HG03460 (cell line): ENCODE measurements around the gene ATF5.
"Not testable (repeated sequence)": the region's sequence is repeated elsewhere in the genome, so short reads cannot be mapped to it uniquely, and the experiment has no call there.

Source experiments
- ATAC-seq: cut with Tn5 transposase; IDR thresholded peaks from one replicate; pipeline ENCODE4 v1.9.1; 2021; ENCODE audit not compliant: unreplicated experiment

Gene ATF5

DNA sequence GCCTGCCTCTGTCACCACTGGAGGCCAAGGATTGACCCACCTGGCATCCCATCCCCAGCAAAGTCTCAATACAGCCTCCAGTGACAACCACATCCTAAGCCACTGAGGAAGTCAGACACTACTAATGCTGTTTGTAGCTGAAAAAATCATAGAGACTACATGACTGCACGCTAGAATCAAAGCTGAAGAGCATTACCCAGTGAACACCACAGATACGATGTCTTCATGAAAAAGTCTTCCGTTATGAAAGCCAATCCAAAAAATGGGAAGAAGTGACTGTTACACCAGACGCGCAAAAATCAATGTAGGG, 11.4 kb downstream of the ATF5 start:
- ATAC-seq: no peak

DNA sequence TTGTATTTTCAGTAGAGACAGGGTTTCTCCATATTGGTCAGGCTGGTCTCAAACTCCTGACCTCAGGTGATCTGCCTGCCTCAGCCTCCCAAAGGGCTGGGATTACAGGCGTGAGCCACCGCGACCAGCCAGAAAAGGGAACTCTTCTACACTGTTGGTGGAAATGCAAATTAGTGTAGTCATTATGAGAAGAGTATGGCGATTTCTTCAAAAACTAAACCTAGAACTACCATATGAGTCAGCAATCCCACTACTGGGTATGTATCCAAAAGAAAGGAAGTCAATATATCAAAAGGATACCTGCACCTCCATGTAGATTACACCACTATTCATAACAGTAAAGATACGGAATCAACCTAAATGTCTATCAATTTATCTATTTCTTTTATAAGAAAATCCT, 15.6 kb downstream of the ATF5 start:
- ATAC-seq: not testable (repeated sequence)

DNA sequence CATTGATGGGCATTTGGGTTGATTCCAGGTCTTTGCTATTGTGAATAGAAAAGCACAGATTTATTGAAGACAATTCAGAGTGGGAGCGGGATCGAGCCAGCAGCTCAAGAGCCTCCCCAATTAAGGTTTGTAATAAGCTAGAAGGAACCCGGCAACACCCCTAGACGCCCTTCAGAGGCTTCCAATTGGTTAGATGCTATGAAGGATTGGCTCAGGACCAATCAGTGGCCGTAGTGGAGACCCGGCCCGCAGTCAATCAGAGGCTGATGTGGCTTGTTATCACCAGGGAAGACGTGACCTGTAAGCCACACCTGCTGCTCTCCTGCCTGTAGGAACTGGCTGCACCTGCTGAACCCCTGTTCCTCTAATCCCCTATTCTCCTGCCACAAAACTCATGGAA, 17.4 kb downstream of the ATF5 start:
- no peak for ATAC-seq

DNA sequence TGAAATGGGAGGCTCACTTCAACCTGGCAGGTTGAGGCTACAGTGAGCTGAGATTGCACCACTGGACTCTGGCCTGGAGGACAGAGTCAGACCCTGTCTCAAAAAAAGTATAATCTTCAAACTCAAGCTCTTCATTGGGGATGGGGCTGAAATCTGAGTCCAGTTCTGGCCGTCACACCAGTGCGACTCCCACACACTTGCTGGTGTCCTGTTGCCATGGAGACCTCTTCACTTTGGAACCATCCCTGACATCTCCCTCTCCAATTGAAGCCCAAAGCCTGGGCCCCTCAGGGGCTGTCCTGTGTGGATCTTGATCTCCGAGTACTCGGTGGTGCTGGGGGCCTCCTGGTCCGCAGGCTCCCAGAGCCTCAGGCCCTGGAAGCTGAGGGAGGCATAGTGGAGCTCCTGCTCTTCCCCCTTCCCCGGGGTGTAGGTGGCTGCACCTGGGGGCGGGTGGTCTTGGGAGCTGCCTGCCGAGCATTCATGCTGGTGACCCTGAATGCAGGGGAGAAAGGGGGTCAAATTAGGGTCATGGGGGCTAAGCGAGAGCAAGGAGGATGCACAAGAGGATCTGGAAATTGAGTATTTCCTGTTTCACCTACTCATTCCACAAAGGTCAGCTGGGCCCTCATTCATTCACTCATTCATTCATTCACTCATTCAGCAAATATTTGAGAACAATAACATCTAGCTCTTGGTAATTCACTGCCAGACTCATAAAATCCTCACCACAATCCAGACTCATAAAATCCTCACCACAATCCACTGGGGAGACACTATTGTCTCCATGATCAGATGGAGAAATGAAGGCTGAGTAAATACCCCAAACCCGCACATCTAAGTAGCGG, 21.0 kb downstream of the ATF5 start:
- ATAC-seq: no peak

DNA sequence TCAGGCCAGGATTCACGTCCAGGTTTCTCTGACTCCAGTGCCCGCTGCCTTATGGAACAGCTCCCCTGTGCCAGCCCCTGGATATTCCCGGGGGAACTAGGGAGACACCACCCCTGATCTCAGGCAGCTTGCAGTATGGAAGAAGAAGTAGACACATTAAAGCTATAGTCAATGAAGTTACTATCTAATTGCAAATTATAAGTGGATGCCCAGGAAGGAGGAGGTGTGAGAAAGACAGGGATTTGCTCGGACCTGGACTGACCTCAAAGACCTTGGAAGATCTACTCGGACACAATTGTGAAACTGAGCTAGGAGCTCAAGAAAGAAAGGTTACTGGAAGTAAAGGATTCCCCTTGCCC, 21.6 kb downstream of the ATF5 start:
- no peak for ATAC-seq

DNA sequence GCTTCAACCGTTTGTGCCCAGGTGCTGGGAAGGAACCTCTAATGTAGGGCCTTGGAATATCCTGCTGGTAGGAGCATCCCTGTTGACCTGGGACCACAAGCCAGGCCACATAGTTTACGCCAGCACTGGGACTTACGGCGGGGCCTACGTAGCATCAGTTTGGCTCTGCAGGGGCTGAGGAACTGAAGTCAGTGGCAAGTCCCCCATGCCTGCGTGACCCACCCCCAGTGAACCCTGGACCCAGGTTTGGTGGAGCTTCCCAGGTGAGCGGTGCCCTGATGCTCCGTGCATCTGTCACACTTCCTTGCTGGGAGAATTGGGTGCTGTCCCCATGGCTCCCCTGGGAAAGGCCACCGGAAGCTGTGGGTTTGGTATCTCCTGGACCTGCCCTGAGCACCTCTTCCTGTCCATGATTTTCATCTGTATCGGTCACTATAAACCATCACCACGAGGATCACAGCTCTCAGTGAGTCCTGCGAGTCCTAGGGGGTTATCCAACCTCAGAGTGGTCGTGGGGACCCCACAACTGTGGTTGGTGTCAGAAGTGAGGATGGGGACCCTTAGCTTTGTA, 22.0 kb downstream of the ATF5 start:
- ATAC-seq: no peak

DNA sequence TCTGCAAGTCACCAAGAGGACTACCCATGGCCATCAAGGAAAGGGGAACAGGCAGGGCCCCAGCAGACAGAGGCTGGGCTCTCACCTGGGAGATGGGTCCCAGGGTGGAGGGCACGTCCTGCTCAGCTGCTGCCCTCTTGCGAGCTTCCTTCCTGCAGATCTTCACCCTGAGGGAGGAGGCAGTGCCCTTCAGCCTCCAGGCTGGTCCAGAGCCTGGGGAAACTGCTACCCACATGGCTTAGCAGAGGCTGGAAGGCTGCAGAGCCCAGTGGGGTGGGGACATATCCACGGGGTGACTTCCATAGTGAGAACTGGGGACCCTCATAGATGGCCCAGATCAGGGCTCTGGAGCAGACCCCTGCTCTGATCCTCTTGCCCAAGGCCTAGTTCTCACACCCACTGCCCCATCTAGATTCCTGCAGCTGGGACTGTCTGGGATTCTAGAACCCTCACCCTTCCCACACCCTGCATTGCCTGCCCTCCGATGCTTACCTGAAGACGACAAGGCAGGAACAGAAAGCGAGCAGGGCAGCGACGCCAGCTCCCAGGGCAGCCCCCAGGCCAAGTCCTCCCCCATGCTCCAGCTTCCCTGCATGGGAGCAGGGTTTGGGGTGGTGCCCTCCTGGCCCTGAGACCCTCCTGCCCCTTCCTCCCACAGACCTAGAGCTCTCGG, 22.9 kb downstream of the ATF5 start:
- ATAC-seq: no peak

DNA sequence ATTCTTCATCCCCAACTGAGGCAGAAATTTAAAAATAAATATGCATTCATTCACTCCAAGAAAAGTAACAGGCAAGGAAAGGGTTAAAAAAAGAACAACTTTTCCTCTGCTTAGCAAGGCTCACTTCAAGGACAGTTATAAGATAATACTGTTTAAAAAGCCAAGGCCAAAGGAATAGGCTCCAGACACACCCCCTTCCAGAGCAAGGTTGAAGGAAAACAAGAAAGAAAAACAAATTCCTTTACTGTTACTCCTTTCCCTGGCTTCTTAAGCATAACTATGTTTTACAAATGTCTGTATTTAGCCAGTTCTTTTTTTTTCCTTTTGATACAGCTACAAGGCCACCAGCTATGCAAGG, 23.5 kb downstream of the ATF5 start:
- ATAC-seq: no peak

DNA sequence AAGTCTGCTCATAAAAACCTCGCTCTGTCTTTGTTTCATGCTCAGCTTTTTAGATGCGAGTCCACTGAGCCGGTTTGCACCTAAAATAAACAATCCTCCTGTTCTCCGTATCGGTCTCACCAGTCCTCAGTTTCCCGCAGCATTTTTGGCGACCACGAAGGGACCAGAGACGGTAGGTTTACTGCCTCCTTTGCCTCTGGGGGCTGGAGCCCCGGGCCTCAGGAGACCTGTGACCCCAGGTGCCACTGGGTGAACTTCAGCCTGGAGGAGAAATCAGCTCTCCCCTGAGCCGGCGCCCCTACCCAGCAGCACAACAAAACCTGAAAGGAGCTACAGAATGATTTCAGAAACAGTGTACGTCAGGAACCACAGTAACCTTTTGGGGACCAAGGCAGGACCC, 23.9 kb downstream of the ATF5 start:
- ATAC-seq: no peak

DNA sequence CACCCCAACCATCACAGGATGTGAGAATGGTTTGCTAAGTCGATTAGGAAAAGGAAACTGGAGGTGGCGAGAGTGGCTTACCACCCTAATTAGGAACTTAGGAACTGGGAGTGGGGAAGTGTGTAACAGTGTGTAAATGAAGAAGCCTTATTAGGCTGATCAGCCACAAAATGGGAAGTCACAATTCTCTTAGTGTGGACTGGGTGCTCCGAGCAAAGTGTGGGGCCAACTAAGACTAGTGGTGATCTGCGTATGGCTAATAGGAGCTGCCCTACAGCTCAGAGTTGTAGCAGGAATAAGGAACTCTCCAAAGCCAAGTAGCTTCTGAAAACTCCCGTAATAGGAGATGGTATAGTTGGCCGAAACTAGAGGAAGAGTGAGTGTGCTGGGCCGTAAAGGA, 24.4 kb downstream of the ATF5 start:
- ATAC-seq: no peak

DNA sequence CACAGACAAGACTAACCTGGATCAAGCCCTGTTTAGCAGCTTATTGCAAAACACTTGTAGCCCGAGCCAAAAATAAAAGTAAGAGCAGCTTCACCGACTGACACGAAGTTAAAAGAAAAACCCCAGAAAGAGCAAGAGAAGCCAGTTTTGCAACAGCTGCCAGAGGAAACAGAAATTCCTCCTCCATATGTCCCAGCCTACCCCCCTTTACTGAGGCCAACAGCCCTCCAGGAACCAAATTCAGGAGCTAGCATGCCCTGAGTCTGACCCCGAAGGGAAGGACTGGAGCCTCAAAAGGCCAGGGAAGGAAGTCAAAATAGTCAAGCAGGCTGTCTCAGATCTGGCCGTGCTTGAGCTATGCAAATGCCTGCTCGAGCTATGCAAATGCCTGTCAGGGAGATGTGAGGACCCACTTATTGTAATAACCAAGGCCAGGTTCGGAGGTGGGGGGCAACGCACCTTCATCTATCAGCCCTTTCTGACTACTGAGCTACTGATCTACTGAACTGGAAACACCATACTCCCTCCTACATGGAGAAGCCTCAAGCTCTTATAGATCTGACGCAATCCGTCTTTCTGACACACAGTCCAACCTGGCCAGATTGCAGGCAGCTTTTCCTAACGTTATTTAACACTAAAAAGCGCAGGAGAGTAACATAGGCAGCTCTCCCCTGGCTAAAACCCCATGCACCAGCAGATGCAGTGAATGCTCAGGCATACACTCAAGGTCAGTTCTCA, 25.3 kb downstream of the ATF5 start:
- ATAC-seq: no peak

DNA sequence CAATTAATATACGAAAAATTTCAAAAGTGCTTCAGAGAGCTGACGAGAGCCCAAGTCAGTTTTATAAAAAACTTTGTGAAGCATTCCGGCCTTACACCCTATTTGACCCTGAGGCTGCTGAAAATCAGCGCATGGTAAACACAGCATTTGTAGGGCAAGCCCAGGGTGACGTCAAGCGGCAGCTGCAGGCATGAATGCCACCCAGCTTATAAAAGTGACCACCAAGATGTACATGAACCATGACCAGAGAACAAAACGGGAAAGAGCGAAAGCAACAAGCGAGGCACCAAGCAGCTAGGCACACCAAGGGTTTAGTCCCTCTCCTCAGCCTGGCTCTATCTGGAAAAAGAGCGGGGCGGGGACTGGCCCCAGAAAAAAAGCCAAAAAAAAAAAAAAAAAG, 25.9 kb downstream of the ATF5 start:
- no peak for ATAC-seq

DNA sequence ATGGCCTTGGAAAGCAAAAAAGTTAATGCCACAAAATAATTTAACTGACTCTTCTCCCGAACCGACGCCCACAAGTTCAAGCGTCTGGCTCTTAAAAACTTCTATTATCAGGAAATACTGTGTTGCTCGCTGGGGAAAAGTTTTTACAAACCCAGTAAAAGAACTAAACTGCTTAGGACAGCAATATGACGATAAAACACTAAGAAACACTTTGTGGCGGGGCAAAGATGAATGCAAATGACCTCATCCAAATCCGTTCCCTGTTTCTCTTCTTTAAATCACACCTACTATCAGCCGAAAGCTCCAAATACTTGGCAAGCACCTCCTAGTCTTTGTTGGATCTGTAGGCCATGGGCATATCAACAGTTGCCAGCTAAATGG, 27.1 kb downstream of the ATF5 start:
- no peak for ATAC-seq

DNA sequence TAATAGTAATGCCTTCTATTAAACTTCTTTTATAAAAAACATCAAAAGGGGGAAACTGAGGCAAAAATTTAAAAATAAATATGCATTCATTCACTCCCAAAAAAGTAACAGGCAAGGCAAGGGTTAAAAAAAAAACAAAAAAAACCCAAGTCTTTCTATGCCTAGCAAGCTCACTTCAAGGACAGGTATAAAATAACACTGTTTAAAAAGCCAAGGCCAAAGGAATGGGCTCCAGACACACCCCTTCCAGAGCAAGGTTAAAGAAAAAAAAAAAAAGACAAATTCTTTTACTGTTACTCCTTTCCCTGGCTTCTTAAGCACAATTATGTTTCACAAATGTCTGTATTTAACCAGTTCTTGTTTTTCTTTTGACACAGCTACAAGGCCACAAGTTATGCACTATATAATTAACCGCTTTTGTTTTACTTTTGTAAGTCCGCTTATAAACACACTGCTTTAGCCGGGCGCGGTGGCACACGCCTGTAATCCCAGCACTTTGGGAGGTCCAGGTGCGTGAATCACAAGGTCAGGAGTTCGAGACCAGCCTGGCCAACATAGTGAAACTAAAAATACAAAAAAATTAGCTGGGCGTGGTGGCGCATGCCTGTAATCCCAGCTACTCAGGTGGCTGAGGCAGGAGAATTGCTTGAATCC, 28.4 kb downstream of the ATF5 start:
- no peak for ATAC-seq

DNA sequence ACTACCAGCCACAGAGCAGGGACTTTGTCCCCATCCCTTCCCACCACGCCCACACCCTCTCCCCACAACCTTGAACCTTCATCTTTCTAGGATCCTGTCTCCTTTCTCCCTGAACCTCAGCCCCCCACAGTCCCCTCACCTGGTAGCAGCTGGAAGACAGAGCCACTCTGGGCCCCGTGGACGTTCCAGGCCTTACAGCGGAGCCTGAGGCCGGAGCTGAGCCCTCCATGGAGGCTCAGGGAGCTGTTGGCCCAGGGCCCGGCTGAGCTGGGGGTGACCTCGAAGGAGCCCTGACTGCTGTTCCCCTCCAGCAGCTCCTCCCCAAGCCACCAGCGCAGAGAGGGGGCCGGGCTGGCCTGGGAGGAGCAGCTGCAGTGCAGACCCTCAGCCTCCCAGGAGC, 29.1 kb downstream of the ATF5 start:
- not testable (repeated sequence) for ATAC-seq

DNA sequence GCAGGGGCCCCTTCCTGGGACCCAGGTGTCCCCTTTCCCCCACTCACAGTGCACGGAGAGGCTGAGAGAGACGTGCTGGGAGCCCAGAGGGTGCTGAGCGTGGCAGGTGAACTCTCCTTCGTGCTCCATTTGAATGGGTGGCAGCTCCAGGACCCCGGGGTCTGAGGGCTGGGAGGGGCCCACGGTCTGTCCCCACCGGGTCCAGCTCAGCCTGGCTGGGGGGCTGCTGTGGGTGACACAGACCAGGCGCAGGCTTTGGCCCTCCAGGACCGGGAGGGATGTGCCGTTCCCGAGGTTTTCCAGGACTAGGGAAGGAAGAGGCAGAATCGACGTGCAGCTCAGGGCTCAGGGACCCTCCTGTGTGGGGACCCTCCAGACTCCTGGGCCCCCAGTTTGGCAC, 29.6 kb downstream of the ATF5 start:
- ATAC-seq: not testable (repeated sequence)

DNA sequence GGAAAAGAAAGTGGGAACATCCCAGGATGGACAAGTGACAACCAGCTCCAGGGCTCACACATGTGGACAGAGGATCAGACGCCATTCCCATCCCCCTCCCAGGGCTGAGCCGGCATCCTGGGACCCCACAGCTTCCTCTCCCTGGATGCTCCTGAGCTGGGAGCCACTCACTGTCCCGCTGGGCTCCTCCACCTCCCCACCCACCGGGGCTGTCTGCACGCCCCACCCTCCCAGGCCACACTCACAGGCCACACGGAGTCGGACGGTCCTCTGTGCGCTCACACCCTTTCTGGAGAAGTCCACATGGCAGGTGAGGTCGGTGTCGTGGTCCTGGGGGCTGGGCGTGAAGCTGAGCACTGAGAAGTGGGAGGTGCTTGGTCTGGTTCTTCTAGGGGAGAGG, 30.9 kb downstream of the ATF5 start:
- not testable (repeated sequence) for ATAC-seq

DNA sequence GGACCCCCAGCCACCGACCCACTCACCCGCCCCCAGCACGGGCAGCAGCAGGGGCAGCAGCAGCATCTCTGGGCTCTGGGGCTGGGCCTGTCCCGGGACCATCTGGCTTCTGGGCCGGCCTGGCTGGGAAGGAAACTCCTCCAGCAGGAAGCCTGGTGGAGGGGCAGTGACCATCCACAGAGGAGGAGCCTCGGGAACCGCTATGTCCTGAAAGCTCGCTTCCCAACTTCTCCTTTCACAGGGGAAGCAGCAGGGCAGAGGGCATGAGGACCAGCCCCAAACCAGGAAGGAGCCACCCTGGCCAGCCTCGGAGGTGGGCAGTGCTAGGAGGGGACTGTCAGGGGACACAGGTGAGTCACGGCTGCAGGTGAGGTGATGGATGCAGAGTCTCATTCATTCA, 32.0 kb downstream of the ATF5 start, which contains the start of gene SIGLEC11:
Gene SIGLEC11, minus strand, starts transcription at position 193 of the 400 bp plus-strand sequence. Its CDS starts 91 bp downstream, at position 102.
- not testable (repeated sequence) for ATAC-seq

DNA sequence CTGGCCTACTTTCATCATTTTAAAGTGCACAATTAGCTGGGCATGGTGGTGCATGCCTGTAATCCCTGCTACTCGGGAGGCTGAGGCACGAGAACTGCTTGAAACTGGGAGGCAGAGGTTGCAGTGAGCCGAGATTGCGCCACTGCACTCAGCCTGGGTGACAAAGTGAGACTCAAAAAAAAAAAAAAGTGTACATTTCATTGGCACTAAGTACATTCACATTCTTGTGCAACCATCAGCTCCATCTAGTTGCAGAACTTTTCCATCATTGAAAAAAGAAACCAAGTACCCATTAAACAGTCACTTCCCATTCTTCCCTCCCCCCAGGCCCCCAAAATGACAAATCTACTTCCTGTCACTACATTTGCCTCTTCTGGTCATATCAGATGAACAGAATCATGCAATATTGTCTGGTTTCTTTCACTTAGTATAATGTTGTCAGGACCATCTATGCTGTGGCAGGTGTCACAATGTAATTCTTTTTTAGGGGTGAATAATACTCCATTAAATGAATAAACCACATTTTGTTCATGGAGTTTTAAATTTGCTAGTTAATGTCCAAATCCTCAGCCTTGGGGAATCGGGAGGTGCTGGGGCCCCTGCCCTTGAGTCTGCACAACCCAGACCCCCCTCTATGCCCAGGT, 39.4 kb downstream of the ATF5 start:
- no peak for ATAC-seq

DNA sequence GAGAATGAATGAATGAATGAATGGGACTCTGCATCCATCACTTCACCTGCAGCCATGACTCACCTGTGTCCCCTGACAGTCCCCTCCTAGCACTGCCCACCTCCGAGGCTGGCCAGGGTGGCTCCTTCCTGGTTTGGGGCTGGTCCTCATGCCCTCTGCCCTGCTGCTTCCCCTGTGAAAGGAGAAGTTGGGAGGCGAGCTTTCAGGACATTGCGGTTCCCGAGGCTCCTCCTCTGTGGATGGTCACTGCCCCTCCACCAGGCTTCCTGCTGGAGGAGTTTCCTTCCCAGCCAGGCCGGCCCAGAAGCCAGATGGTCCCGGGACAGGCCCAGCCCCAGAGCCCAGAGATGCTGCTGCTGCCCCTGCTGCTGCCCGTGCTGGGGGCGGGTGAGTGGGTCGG, 40.4 kb downstream of the ATF5 start:
- not testable (repeated sequence) for ATAC-seq

DNA sequence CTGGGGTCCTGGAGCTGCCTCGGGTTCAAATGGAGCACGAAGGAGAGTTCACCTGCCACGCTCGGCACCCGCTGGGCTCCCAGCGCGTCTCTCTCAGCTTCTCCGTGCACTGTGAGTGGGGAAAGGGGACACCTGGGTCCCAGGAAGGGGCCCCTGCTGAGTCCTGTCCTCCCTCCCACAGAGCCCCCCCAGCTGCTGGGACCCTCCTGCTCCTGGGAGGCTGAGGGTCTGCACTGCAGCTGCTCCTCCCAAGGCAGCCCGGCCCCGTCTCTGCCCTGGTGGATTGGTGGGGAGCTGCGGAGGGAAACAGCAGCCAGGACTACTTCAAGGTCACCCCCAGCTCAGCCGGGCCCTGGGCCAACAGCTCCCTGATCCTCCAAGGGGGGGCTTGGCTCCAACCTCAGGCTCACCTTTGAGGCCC, 43.0 kb downstream of the ATF5 start:
- ATAC-seq: no peak
